Raji (cell line): ENCODE data around the gene MID1IP1.

Source experiments
- POLR2A ChIP-seq: IDR thresholded peaks from 2 replicates; pipeline ENCODE4 v1.6.1; 2011; ENCODE audit warnings: low read depth, low read length, control low read depth; ENCODE audit not compliant: insufficient read depth

The MID1IP1 gene

DNA sequence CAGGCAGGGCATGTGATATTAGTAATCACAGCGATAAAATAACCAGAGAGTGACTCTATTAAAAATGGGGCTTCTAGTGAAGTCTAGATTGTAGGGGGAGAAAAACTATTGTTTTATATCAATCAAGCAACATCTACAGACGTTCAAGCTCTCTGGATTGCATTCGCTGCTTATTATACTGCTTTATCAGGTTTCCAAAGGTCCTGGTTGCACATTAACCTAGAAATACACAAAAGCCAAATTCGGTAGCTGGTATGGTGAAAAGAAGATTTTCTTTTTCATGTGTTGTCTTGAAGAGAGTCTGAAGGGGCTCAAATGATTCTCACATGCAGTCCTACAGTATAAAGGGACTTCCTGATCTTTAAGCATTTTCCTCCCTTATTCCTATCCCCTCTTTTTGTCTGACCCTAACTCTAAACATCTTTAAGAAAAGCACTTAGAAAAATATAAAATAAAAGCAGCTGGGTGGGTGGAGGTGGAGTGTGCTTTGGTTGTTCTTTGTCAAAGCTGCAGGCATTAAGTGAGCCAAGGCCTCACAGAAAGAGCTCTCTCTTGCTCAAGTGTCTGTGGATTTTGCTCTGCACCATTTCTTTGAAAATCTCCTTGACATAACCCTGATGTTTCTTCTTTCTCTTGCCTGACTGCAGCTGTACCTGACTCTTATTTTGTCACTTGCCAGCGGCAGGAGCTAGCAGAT, 46.1 kb downstream of the MID1IP1 start:
- no peak for TF ChIP-seq POLR2A

- no peak for TF ChIP-seq POLR2A
Measured at GRCh38 chrX:38847903-38848230, 46.6 kb downstream of the MID1IP1 start.

- no peak for TF ChIP-seq POLR2A
Measured at GRCh38 chrX:38848671-38849455, 47.6 kb downstream of the MID1IP1 start.

GRCh38 chrX:38850807-38851544, 49.7 kb downstream of the MID1IP1 start:
- TF ChIP-seq POLR2A: no peak

DNA sequence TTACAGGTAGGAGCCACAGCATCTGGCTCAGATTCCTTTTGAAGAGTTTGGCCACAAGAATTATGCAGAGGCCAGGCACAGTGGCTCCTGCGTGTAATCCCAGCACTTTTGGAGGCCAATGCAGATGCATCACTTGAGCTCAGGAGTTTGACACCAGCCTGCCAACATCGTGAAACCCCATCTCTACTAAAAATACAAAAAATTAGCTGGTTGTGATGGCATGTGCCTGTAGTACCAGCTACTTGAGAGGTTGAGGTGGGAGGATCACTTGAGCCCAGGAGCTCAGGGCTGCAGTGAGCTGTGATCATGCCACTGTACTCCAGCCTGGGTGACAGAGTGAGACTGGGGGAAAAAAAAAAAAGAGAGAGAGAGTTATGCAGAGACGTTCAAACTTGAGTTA, 53.0 kb downstream of the MID1IP1 start:
- no peak for TF ChIP-seq POLR2A
